ENCODE results near the gene MITF.

GRCh38 chr3:70006089-70006488, 266.8 kb downstream of the MITF start:
- TF ChIP-seq ZBTB33 (IDR thresholded peaks at IDR 0.05; ENCODE audit: borderline replicate concordance, low read depth) (no peak), NRF1 (IDR thresholded peaks at IDR 0.05; ENCODE audit: low read depth, low read length) (no peak), POLR2AphosphoS5 (IDR thresholded peaks at IDR 0.05; ENCODE audit: low read depth, low read length) (no peak), CTCF (IDR thresholded peaks at IDR 0.05) (no peak), TEAD4 (IDR thresholded peaks at IDR 0.05; ENCODE audit: borderline replicate concordance, insufficient read depth) (no peak), RFX5 (IDR thresholded peaks at IDR 0.05; ENCODE audit: low read length) (no peak), CHD2 (IDR thresholded peaks at IDR 0.05; ENCODE audit: low read length, partially characterized antibody) (no peak)
